GM18517 (cell line): ENCODE measurements around the gene ARSD.
A peak's percentile ranks its signal among the peaks of the same experiment; 100 is the strongest.
"Not testable (repeated sequence)": the region's sequence is repeated elsewhere in the genome, so short reads cannot be mapped to it uniquely, and the experiment has no call there.

Source experiments
- ATAC-seq: cut with Tn5 transposase; IDR thresholded peaks from one replicate; pipeline ENCODE4 v1.9.1; 2021; ENCODE audit warnings: mild to moderate bottlenecking, moderate library complexity; ENCODE audit not compliant: unreplicated experiment

The ARSD gene, protein sequence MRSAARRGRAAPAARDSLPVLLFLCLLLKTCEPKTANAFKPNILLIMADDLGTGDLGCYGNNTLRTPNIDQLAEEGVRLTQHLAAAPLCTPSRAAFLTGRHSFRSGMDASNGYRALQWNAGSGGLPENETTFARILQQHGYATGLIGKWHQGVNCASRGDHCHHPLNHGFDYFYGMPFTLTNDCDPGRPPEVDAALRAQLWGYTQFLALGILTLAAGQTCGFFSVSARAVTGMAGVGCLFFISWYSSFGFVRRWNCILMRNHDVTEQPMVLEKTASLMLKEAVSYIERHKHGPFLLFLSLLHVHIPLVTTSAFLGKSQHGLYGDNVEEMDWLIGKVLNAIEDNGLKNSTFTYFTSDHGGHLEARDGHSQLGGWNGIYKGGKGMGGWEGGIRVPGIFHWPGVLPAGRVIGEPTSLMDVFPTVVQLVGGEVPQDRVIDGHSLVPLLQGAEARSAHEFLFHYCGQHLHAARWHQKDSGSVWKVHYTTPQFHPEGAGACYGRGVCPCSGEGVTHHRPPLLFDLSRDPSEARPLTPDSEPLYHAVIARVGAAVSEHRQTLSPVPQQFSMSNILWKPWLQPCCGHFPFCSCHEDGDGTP

GRCh38 chrX:2928583-2929434 is at the start of gene ARSD:
ARSD (minus strand) TSS chrX:2929339; CDS start chrX:2929275, 64 bp downstream.
- peak; percentile 67 for ATAC-seq

DNA sequence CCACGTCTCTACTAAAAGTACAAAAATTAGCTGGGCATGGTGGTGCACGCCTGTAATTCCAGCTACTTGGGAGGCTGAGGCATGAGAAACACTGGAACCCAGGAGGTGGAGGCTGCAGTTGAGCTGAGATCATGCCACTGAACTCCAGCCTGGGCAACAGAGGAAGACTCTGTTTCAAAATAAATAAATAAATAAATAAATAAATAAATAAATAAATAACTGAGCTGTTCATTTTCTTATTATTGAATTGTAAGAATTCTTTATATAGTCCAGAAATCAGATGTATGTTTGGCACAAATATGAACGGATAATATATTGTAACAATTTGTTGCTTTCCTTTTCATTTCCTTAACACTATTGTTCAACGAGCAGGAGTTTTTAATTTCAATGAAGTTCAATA is 49.5 kb upstream of the ARSD start:
- not testable (repeated sequence) for ATAC-seq

DNA sequence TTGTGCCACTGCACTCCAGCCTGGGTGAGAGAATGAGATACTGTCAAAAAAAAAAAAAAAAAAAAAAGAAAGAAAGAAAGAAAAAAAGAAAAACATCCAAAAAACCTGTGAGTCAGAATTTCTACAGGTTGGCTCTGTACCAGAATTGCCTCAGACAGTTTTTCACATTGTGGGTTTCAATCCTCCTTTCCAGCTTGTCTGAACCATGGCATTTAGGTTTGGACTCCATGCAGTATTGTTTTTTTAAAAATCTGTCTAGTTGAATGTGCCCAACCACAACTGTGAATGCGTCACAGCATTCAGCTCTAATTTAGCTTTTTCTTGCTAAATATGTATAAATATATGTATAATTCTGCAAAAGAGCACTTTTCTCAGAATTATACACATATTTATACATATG is 45.8 kb upstream of the ARSD start:
- ATAC-seq = no peak

DNA sequence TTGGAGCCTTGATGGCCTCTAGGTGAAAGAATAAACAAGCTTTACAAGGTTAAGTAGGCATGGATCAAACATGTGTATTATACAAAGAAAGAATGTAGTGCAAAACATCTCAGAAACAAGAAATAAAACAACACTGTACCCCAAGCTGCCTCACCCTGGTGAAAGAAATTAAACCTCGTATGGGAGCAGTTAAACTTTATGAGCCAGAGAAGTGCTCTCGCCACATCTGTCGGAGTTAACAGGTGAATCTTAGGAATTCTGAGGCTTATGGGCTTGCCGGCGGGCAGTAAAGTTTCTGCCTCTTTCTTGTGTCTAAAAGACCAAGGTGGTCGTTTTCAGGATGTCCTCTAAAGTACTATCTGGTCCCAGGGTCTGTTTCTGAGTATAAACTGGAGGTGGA is 43.3 kb upstream of the ARSD start:
- ATAC-seq = no peak

DNA sequence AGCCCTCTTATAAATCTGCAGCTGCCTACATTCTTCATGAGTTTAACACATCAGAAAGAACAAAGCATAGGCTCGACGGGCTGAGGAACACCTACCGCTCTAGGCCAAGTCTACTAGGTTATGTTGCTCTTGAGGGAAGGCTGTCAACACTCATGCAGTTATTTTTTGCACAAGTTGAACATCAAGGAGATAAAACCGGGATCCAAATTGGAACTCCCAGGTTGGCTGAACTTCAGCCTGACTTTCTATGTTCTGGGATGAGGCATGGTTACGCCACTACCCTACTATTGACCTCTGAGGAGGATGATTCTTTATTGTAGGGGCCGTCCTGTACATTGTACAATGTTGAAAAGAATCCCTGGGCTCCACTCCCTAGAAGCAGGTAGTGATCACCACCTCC is 39.9 kb upstream of the ARSD start:
- no peak for ATAC-seq

DNA sequence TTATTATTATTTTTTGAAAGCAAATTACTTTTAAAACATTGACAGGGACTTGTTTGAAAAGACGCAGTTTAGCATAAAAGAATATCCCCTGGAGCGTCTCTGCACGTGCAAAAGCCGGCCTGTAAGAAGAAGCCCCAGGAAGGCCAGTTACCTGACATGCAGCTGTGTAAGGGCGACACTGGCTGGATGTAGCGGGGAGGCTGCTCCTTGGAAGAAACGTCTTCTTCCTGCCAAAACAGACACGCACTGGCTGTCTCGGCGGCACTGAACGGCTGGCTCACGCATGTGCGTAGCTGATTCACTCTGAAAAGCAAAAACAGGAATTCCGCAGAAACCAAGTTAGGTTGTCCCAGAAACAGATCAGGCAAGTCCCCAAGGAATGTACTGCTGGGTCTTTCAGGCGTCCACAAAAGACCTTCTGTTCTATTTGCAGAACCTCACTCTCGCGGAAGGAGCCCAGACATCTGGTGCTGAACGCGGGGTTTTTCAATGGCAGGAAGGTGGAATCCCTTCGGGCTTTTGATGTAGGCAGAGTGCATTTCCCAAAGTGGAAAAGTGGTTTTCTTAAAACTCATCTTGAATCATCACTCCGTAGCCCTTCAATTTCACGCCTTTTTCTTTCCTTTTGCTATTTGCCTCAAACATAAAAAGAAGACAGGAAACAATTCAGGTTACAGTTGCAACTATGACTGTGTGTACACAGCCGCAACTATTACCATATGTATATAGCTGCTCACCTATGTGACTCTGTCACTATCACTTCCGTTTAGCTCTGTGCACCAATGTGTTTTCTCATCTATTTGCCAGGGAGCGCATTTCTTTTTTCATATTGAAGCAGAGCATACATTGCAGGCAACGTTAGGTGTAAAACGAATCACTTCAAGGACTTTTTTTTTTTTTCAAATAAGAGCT is 39.1 kb upstream of the ARSD start:
- no peak for ATAC-seq

- ATAC-seq = no peak
Measured at GRCh38 chrX:2967584-2967983, 38.4 kb upstream of the ARSD start.

GRCh38 chrX:2967012-2967411 is 37.9 kb upstream of the ARSD start:
- ATAC-seq = no peak

DNA sequence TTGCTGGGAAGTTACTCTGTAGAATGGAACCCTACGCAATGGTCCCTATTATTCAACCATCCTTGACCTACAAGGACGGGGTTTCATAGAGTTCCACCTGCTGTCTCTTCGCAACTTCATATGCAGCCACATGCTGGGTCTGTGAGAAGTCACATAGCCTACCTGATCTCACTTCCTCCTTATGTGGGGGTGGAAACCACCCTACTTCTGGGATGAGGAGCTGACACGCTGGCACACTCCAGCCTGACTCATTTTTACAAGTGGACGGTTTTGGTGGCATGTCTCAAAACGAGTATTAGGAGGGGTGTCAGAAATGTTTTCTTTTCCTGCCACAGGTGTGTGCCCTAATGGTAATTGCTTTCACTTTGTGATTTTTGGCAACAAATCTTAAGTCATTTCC is 36.8 kb upstream of the ARSD start:
- ATAC-seq = peak; percentile 70

- ATAC-seq = not testable (repeated sequence)
Measured at GRCh38 chrX:2963992-2964794, 35.1 kb upstream of the ARSD start.

DNA sequence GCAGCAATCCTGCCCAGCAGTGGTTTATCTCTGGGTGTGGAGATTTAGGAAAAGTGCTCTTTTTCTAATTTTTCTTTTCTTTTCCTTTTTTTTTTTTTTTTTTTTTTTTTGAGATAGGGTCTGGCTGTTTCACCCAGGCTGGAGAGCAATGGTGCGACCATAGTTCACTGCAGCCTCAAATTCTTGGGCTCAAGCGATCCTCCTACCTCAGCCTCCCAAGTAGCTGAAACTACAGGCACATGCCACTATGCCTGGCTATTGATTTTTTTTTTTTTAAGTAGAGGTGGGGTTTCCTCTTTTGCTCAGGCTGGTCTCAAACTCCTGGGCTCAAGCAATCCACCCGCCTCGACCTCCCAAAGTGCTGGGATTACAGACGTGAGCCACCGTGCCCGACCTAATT is 34.3 kb upstream of the ARSD start:
- not testable (repeated sequence) for ATAC-seq

DNA sequence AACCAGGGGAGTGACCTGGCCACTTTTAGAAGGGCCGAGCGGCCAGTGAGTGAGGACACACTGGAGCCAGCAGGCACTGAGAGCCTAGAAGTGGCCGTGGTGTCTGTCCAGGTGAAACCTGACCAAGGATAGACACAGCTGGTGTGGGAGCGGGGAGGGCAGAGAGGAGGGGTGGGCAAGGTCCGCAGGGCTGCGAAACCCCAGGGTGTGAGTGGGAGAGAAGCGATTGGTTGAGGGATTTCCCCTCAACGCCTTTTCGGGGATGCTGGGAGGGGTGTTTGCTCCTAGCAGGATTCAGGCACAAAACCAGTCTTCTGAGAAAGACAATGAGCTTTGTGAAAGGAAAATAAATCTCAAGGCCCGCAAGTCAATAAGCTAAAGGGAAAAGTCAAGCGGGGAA is 33.2 kb upstream of the ARSD start:
- no peak for ATAC-seq

GRCh38 chrX:2960861-2961515 is 31.8 kb upstream of the ARSD start:
- no peak for ATAC-seq

- ATAC-seq = no peak
Measured at GRCh38 chrX:2958199-2958598, 29.1 kb upstream of the ARSD start.

DNA sequence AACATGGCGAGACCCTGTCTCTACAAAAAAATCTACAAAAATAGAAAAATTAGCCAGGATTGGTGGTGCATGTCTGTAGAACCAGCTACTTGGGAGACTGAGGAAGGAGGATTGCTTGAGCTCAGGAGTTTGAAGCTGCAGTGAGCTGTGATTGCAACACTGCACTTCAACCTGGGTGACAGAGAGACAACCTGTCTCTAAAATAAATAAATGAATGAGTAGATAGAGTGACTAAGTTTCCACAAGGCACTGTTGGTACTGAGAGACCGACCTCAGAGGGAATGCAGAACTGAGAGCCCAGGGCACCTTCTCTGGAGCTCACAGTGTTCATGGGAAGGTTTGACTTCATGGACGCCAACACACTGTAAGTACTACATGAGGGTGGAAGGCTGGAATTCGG is 26.7 kb upstream of the ARSD start:
- no peak for ATAC-seq

GRCh38 chrX:2955281-2955680 is 26.1 kb upstream of the ARSD start:
- ATAC-seq = no peak

GRCh38 chrX:2954541-2954940 is 25.4 kb upstream of the ARSD start:
- ATAC-seq = no peak

DNA sequence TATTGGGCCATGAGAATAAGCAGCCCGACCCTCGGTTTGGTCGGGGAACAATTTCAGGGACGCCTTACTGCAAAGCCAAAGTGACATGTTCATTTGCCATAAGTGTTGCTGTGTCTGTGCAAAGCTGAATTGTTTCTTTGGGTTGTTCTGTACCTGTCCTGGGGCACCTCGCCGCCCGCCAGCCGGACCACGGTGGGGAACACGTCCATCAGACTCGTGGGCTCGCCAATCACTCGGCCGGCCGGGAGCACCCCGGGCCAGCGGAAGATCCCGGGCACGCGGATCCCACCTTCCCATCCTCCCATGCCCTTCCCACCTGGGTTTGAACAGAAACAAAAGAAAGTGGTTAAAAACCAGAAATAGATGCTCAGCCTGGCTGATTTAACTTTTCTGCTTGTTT is 8.8 kb upstream of the ARSD start:
- not testable (repeated sequence) for ATAC-seq
